ENCODE data around the gene KLHL41.

DNA sequence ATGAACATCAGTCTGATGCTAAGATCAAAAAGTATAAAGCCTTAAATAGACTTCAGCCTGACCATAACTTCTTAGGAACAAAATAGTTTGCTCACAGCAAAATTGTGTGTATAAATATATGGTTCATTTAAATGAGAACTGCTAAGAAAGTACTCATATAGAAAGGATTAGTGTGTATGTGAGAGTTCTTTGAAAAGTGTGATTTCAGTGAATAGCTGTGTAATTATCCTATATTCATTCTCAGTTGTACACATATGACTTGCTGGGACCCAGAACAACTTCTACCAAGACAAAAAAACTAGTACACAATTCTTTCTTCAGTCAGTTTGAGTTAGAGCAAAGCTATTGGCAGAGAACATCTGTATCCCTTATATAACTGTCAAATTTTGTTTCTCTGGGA, 23.0 kb upstream of the KLHL41 start:
- TF ChIP-seq, protein P1, sequence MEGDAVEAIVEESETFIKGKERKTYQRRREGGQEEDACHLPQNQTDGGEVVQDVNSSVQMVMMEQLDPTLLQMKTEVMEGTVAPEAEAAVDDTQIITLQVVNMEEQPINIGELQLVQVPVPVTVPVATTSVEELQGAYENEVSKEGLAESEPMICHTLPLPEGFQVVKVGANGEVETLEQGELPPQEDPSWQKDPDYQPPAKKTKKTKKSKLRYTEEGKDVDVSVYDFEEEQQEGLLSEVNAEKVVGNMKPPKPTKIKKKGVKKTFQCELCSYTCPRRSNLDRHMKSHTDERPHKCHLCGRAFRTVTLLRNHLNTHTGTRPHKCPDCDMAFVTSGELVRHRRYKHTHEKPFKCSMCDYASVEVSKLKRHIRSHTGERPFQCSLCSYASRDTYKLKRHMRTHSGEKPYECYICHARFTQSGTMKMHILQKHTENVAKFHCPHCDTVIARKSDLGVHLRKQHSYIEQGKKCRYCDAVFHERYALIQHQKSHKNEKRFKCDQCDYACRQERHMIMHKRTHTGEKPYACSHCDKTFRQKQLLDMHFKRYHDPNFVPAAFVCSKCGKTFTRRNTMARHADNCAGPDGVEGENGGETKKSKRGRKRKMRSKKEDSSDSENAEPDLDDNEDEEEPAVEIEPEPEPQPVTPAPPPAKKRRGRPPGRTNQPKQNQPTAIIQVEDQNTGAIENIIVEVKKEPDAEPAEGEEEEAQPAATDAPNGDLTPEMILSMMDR (conservative IDR thresholded peaks at IDR 0.05), result no peak
- TF ChIP-seq ZFX (IDR thresholded peaks at IDR 0.05), result no peak
